ENCODE data around the gene RGS9. TPM values are rescaled to one million over a fixed set of nuclear protein-coding genes. Genes with fewer than 3 reads are reported as not detected.

RGS9 gene
- total RNA-seq, 1 donor from 2014 or later, result 3.2 TPM

GRCh38 chr17:65208717-65209116, 71.5 kb downstream of the RGS9 start:
- Mint-ChIP-seq H3K4me3 (no peak overlapping the region), H3K4me1 (no peaks in the 10 kb centered on the region), H3K27ac (no peak overlapping the region), H3K9me3 (no peaks in the 10 kb centered on the region), H3K27me3 (peaks cover 7% of the 10 kb centered on the region), H3K36me3 (ENCODE audit: low read depth) (no peaks in the 10 kb centered on the region)
- ATAC-seq (ENCODE audit: low read depth) (no peak), DNase-seq (no peak)
- no peak for TF ChIP-seq CTCF (IDR thresholded peaks at IDR 0.05)
- ChIA-PET CTCF (no interaction called here), POLR2A (no interaction called here)
- intact Hi-C loops (cut with micrococcal nuclease), result no loop called here

DNA sequence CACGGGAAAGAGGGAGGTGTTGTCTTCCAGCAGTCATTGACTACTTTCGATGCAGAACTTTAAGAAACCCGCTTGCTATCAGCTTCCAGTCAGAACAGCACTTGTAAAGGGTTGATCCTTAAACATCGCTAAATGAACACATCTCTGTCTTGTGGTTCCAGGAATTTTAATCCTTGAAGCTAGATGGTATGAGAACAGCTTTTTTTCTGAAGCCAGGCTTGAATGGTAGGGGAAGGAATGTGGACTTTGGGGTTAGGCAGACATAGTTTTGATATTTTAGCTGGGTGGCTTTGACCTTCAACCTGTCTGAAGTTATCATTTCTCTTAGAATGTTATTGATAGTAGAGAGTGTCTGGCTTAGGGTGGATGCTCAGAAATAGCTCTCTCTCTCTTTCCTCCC, 81.1 kb downstream of the RGS9 start:
- Mint-ChIP-seq H3K27me3 (peaks cover 21% of the 10 kb centered on the region), H3K4me3 (no peak overlapping the region), H3K36me3 (ENCODE audit: low read depth) (no peaks in the 10 kb centered on the region), H3K27ac (no peak overlapping the region), H3K4me1 (no peaks in the 10 kb centered on the region), H3K9me3 (no peaks in the 10 kb centered on the region)
- ChIA-PET POLR2A (no interaction called here), CTCF (no interaction called here)
- intact Hi-C loops (cut with micrococcal nuclease), result no loop called here
- DNase-seq (no peak), ATAC-seq (ENCODE audit: low read depth) (no peak)
- no peak for TF ChIP-seq CTCF (IDR thresholded peaks at IDR 0.05)

GRCh38 chr17:65219124-65219523, 82.0 kb downstream of the RGS9 start:
- ChIA-PET CTCF (no interaction called here), POLR2A (no interaction called here)
- H3K4me3 Mint-ChIP-seq, result no peak overlapping the region
- no peak overlapping the region for H3K27ac Mint-ChIP-seq
- no peak for ATAC-seq (ENCODE audit: low read depth)
- intact Hi-C loops (cut with micrococcal nuclease), result no loop called here
- H3K4me1 Mint-ChIP-seq, result no peaks in the 10 kb centered on the region
- H3K36me3 Mint-ChIP-seq (ENCODE audit: low read depth), result no peaks in the 10 kb centered on the region
- TF ChIP-seq CTCF (IDR thresholded peaks at IDR 0.05), result no peak
- no peak for DNase-seq
- H3K9me3 Mint-ChIP-seq, result no peaks in the 10 kb centered on the region
- H3K27me3 Mint-ChIP-seq, result peaks cover 18% of the 10 kb centered on the region

- ChIA-PET CTCF (no interaction called here), POLR2A (no interaction called here)
- Mint-ChIP-seq H3K27me3 (peaks cover 14% of the 10 kb centered on the region), H3K4me3 (no peak overlapping the region), H3K36me3 (ENCODE audit: low read depth) (no peaks in the 10 kb centered on the region), H3K9me3 (no peaks in the 10 kb centered on the region), H3K4me1 (no peaks in the 10 kb centered on the region), H3K27ac (no peak overlapping the region)
- TF ChIP-seq CTCF (IDR thresholded peaks at IDR 0.05), result no peak
- ATAC-seq (ENCODE audit: low read depth) (no peak), DNase-seq (no peak)
- intact Hi-C loops (cut with micrococcal nuclease), result no loop called here
Measured at GRCh38 chr17:65219707-65220106, 82.5 kb downstream of the RGS9 start.

GRCh38 chr17:65220732-65221131, 83.6 kb downstream of the RGS9 start:
- DNase-seq (no peak), ATAC-seq (ENCODE audit: low read depth) (no peak)
- no peak overlapping the region for H3K27ac Mint-ChIP-seq
- ChIA-PET CTCF (no interaction called here), POLR2A (no interaction called here)
- no peaks in the 10 kb centered on the region for H3K9me3 Mint-ChIP-seq
- no peaks in the 10 kb centered on the region for H3K36me3 Mint-ChIP-seq (ENCODE audit: low read depth)
- intact Hi-C loops (cut with micrococcal nuclease), result no loop called here
- TF ChIP-seq CTCF (IDR thresholded peaks at IDR 0.05), result no peak
- H3K4me3 Mint-ChIP-seq, result no peak overlapping the region
- H3K4me1 Mint-ChIP-seq, result no peaks in the 10 kb centered on the region
- H3K27me3 Mint-ChIP-seq, result peaks cover 12% of the 10 kb centered on the region

All from activated B cell treated with CpG ODN at 0.5 μM for 24 hours (primary cell).